Cardiac fibroblast (primary cell): ENCODE results near the gene DCC.

Source experiments
- DNase-seq, 2 donors: peaks; one replicate each; pipeline versions ENCODE4 v3.0.0 to v3.0.0-alpha.2; 2010; ENCODE audit warnings: low read depth in 2 of 2
- H3K4me3 ChIP-seq, 2 donors: replicated peaks in 1 of 2; 1 replicate in 1 of 2; 2 replicates in 1 of 2; pipeline ENCODE4 v1.5.1; 2011; ENCODE audit warnings: low read depth in 2 of 2, low read length in 2 of 2, mild to moderate bottlenecking in 2 of 2, moderate library complexity in 1 of 2
- TF ChIP-seq, protein P1 (sequence below): IDR thresholded peaks from one replicate; pipeline ENCODE4 v1.5.1; 2011; ENCODE audit warnings: low read depth, mild to moderate bottlenecking, low read length, inconsistent platforms

Gene DCC

DNA sequence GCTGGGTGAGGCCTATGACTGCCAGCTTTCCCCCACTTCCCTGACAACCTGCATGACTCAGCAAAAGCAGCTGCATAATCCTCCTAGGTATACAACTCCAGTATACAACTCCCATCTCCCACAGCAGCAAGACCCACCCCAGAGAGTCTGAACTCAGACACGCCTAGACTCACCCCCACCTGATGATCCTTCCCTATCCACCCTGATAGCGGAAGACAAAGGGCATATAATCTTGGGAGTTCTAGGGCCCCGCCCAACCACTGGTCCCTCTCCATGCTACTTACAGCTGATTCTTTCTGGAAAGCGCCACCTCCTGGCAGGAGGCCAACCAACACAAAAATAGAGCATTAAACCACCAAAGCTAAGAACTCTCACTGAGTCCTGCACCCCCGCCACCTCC is 296.5 kb downstream of the DCC start:
- no peak overlapping the region for H3K4me3 ChIP-seq
- no peak for DNase-seq

GRCh38 chr18:52648201-52648600 is 308.2 kb downstream of the DCC start:
- TF ChIP-seq, protein P1, sequence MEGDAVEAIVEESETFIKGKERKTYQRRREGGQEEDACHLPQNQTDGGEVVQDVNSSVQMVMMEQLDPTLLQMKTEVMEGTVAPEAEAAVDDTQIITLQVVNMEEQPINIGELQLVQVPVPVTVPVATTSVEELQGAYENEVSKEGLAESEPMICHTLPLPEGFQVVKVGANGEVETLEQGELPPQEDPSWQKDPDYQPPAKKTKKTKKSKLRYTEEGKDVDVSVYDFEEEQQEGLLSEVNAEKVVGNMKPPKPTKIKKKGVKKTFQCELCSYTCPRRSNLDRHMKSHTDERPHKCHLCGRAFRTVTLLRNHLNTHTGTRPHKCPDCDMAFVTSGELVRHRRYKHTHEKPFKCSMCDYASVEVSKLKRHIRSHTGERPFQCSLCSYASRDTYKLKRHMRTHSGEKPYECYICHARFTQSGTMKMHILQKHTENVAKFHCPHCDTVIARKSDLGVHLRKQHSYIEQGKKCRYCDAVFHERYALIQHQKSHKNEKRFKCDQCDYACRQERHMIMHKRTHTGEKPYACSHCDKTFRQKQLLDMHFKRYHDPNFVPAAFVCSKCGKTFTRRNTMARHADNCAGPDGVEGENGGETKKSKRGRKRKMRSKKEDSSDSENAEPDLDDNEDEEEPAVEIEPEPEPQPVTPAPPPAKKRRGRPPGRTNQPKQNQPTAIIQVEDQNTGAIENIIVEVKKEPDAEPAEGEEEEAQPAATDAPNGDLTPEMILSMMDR, result no peak
- no peak for DNase-seq
- no peak overlapping the region for H3K4me3 ChIP-seq

More for the DNA sequence above, 296.5 kb downstream of the DCC start:
- TF ChIP-seq, protein P1, result no peak

GRCh38 chr18:52652391-52652790 is 312.4 kb downstream of the DCC start:
- no peak for DNase-seq
- TF ChIP-seq, protein P1, result no peak
- no peak overlapping the region for H3K4me3 ChIP-seq

DNA sequence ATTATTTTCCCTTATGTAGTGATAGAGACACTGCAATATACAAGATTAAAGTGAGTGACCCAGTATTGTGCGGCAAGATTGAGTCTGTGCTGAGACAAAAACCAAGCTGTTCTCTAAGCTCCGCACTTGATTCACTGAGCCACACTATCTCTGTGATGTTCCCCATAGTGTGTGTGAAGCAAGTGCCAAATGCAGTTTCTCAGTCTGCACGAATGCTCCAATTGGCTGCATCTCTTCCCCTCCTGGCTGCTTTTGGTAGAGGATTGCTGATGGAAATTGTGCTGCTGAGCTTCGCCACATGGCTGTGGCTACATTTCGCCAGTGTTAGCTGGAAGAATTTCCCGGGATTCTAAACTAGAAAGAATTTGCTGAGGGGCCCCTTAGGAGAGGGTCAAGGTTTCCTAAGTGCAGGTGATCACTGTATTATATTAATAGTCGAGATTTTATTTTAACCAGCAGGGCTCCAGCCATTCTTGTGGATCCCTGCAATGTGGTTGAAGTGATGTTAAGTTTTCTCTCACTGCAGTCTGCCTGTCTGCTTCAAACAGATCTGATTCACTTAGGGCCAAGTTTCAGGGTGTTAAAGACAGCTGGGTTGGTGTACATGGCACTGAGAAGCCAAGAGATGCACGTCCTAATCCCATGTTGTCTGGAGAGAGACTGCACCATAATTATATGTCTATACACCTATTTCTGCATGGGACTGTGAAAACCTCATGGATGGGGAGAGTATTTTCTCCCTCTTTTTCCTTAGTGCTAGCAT is 317.2 kb downstream of the DCC start:
- DNase-seq, result no peak
- H3K4me3 ChIP-seq, result no peak overlapping the region
- TF ChIP-seq, protein P1, result no peak

- no peak overlapping the region for H3K4me3 ChIP-seq
- TF ChIP-seq, protein P1, result no peak
- no peak for DNase-seq
Measured at GRCh38 chr18:52667463-52668065, 327.6 kb downstream of the DCC start.

DNA sequence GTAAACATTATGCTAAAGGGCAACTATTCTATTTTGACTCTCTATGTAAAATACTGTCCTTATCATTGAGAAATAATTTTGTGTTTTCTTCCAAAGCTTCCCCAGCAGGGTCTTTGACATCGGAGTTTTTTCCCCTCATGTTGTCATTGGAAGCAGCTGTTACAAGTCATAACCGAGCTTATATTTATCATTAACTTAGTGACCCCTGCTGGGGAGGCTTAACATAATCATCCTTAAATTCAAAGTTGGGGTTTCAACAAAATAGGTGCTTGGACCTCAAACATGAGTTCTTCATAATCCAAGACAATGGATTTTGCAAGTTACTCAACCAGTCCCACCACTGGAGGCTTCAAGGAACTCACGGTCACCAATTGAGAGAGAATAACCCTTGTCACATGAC is 330.9 kb downstream of the DCC start:
- peak; percentile 4 for DNase-seq
- TF ChIP-seq, protein P1, result no peak

GRCh38 chr18:52678034-52678433 is 338.0 kb downstream of the DCC start:
- no peak for DNase-seq
- no peak overlapping the region for H3K4me3 ChIP-seq
- TF ChIP-seq, protein P1, result no peak

More for the DNA sequence above, 330.9 kb downstream of the DCC start:
- no peak overlapping the region for H3K4me3 ChIP-seq
